ENCODE data around the gene ENPEP.

DNA sequence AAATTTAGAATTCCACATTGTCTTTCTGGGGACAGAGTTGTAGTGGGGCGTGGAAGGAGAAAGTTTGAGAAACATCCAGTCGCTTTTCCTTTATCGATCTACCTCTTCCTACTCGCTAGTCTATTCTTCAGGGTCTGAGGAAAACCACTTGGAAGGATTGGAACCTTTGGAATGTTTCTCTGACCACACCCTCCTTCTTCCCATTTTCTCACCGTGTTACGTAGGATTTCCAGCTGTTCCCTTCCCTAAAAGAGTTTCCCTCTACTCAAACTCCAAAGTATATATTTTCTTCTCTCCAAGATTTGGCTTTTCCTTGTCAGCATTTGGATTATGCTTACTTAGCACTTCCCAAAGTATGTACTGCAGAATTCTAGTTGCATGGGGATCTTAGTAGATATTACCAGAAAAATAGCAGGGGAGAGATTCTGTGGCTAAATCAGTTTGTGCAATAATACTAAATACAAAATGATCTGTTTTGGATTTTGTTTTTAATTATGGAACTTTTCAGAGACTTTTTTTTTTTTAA lies 4.9 kb downstream of the ENPEP start:
- no peak for TF ChIP-seq EZH2 (IDR thresholded peaks at IDR 0.05; ENCODE audit: low read length)
- TF ChIP-seq, protein P1, sequence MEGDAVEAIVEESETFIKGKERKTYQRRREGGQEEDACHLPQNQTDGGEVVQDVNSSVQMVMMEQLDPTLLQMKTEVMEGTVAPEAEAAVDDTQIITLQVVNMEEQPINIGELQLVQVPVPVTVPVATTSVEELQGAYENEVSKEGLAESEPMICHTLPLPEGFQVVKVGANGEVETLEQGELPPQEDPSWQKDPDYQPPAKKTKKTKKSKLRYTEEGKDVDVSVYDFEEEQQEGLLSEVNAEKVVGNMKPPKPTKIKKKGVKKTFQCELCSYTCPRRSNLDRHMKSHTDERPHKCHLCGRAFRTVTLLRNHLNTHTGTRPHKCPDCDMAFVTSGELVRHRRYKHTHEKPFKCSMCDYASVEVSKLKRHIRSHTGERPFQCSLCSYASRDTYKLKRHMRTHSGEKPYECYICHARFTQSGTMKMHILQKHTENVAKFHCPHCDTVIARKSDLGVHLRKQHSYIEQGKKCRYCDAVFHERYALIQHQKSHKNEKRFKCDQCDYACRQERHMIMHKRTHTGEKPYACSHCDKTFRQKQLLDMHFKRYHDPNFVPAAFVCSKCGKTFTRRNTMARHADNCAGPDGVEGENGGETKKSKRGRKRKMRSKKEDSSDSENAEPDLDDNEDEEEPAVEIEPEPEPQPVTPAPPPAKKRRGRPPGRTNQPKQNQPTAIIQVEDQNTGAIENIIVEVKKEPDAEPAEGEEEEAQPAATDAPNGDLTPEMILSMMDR (optimal IDR thresholded peaks at IDR 0.05 in 1 of 3, IDR thresholded peaks at IDR 0.05 in 1 of 3, conservative IDR thresholded peaks at IDR 0.05 in 1 of 3; ENCODE audit: extremely low read depth in 1 of 3, insufficient read depth in 2 of 3, low read length in 3 of 3) = no peak
